H1 (cell line): ENCODE data around the gene SPRYD3. TPM values are rescaled to one million over a fixed set of nuclear protein-coding genes. Genes with fewer than 3 reads are reported as not detected.
"Not testable (repeated sequence)": the region's sequence is repeated elsewhere in the genome, so short reads cannot be mapped to it uniquely, and the experiment has no call there.

ENCODE experiments used
- CTCF ChIA-PET: fragments of 300-600 bp; sonication (Branson Sonifier 250); formaldehyde crosslinking; loops from one replicate; lab custom pipeline; 2021; ENCODE audit not compliant: partially characterized antibody; lab: Charles Lee
- POLR2A ChIA-PET: fragments of 300-600 bp; sonication (Branson Sonifier 250); formaldehyde crosslinking; loops from one replicate; lab custom pipeline; 2021; ENCODE audit warnings: inconsistent platforms; ENCODE audit not compliant: partially characterized antibody; lab: Charles Lee
- DNase-seq, 2 experiments: peaks; one replicate each; pipeline versions ENCODE4 v3.0.0 to v3.0.0-alpha.2; 2010 to 2022; ENCODE audit warnings: low spot score in 2 of 2, low read depth in 1 of 2, mixed read lengths in 1 of 2
- FAIRE-seq: peaks from 2 replicates; lab custom pipeline; 2011; peaks lifted over from hg19 to GRCh38; lab: Jason Lieb, UNC
- H2AFZ ChIP-seq: 2 replicates; pipeline ENCODE4 v1.8.1; 2012; ENCODE audit warnings: low read length, inconsistent platforms
- H2AK5ac ChIP-seq: 2 replicates; pipeline ENCODE4 v1.6.1; 2013; ENCODE audit warnings: low read depth, low read length
- H2BK120ac ChIP-seq: replicated peaks from 2 replicates; pipeline ENCODE3; 2013; ENCODE audit warnings: low read depth, low read length, inconsistent platforms
- H2BK12ac ChIP-seq: 2 replicates; pipeline ENCODE4 v1.6.1; 2013; ENCODE audit warnings: low read depth, low read length
- H2BK15ac ChIP-seq: 2 replicates; pipeline ENCODE4 v1.6.1; 2013; ENCODE audit warnings: low read length
- H2BK20ac ChIP-seq: 2 replicates; pipeline ENCODE4 v1.6.1; 2013; ENCODE audit warnings: low read length
- H2BK5ac ChIP-seq: 2 replicates; pipeline ENCODE4 v1.6.1; 2013; ENCODE audit warnings: low read depth, low read length
- H3K14ac ChIP-seq: 2 replicates; pipeline ENCODE4 v1.6.1; 2013; ENCODE audit warnings: inconsistent platforms; ENCODE audit not compliant: insufficient read length
- H3K18ac ChIP-seq: 2 replicates; pipeline ENCODE4 v1.6.1; 2013; ENCODE audit warnings: low read length; ENCODE audit errors: extremely low read depth
- H3K23ac ChIP-seq: 2 replicates; pipeline ENCODE4 v1.6.1; 2013; ENCODE audit warnings: inconsistent platforms; ENCODE audit not compliant: insufficient read length
- H3K23me2 ChIP-seq: 2 replicates; pipeline ENCODE4 v1.6.1; 2013; ENCODE audit warnings: low read depth, low read length
- H3K27ac ChIP-seq: 2 replicates; pipeline ENCODE4 v1.6.1; 2011; ENCODE audit warnings: low read depth, low read length, inconsistent platforms
- H3K27me3 ChIP-seq, 4 experiments: replicated peaks in 1 of 4; 1 replicate in 1 of 4; 2 replicates in 3 of 4; pipeline versions ENCODE4 v1.6.1 to v1.8.1; 2011 to 2013; ENCODE audit warnings: low read length in 3 of 4, mild to moderate bottlenecking in 3 of 4, inconsistent platforms in 2 of 4, mixed read lengths in 2 of 4, moderate library complexity in 1 of 4; ENCODE audit not compliant: control insufficient read depth in 3 of 4, insufficient read depth in 3 of 4; ENCODE audit errors: extremely low read depth in 1 of 4
- H3K36me3 ChIP-seq, 4 experiments: 2 replicates each; pipeline versions ENCODE4 v1.6.1 to v1.8.1; 2011 to 2013; ENCODE audit warnings: mild to moderate bottlenecking in 4 of 4, low read length in 3 of 4, moderate library complexity in 2 of 4, control low read depth in 1 of 4, inconsistent platforms in 1 of 4; ENCODE audit not compliant: insufficient read depth in 4 of 4, control insufficient read depth in 2 of 4
- H3K4ac ChIP-seq: replicated peaks from 2 replicates; pipeline ENCODE3; 2013; ENCODE audit warnings: low read length, low read depth, mixed read lengths, inconsistent platforms; ENCODE audit not compliant: insufficient read length
- H3K4me1 ChIP-seq, 4 experiments: replicated peaks in 1 of 4; 1 replicate in 1 of 4; 2 replicates in 3 of 4; pipeline versions ENCODE4 v1.6.1 to v1.8.1; 2011 to 2013; ENCODE audit warnings: low read length in 3 of 4, inconsistent platforms in 2 of 4, mixed read lengths in 1 of 4; ENCODE audit not compliant: insufficient read depth in 4 of 4, control insufficient read depth in 3 of 4
- H3K4me2 ChIP-seq, 2 experiments: 2 replicates each; pipeline versions ENCODE4 v1.6.1 to v1.8.1; 2011 to 2013; ENCODE audit warnings: low read depth in 2 of 2, low read length in 2 of 2, control low read depth in 1 of 2, inconsistent platforms in 1 of 2, mild to moderate bottlenecking in 1 of 2; ENCODE audit not compliant: insufficient read depth in 1 of 2
- H3K4me3 ChIP-seq, 4 experiments: fragments of 200-600, 300-600 bp in 1 of 4; sonication (generic), shearing (Covaris generic), sonication (Bioruptor Twin) in 1 of 4; 2 replicates each; pipeline versions ENCODE4 v1.5.1 to v1.8.1; 2011 to 2016; ENCODE audit warnings: low read length in 4 of 4, low read depth in 3 of 4, control low read depth in 2 of 4, inconsistent platforms in 2 of 4, mild to moderate bottlenecking in 2 of 4, mixed read lengths in 1 of 4, moderate library complexity in 1 of 4; ENCODE audit not compliant: insufficient read depth in 2 of 4; ENCODE audit errors: extremely low read depth in 1 of 4
- H3K56ac ChIP-seq: replicated peaks from 2 replicates; pipeline ENCODE3; 2013; ENCODE audit warnings: low read depth, mild to moderate bottlenecking, mixed read lengths, low read length, inconsistent platforms; ENCODE audit not compliant: insufficient read length
- H3K79me1 ChIP-seq: 2 replicates; pipeline ENCODE4 v1.6.1; 2013; ENCODE audit warnings: low read depth, low read length, control low read depth
- H3K79me2 ChIP-seq, 2 experiments: 2 replicates each; pipeline versions ENCODE4 v1.6.1 to v1.8.1; 2012 to 2013; ENCODE audit warnings: low read length in 2 of 2, mild to moderate bottlenecking in 2 of 2, inconsistent platforms in 1 of 2; ENCODE audit not compliant: insufficient read depth in 2 of 2, control insufficient read depth in 1 of 2
- H3K9ac ChIP-seq, 4 experiments: replicated peaks in 1 of 4; 1 replicate in 1 of 4; 2 replicates in 3 of 4; pipeline versions ENCODE4 v1.6.1 to v1.8.1; 2011 to 2013; ENCODE audit warnings: low read depth in 3 of 4, low read length in 3 of 4, control low read depth in 2 of 4, mild to moderate bottlenecking in 2 of 4, moderate library complexity in 2 of 4, inconsistent platforms in 1 of 4; ENCODE audit errors: extremely low read depth in 1 of 4
- H3K9me3 ChIP-seq, 2 experiments: 2 replicates each; pipeline versions ENCODE4 v1.6.1 to v1.8.1; 2012 to 2013; ENCODE audit warnings: mild to moderate bottlenecking in 2 of 2, moderate library complexity in 2 of 2, control low read depth in 1 of 2, inconsistent platforms in 1 of 2, low read depth in 1 of 2, low read length in 1 of 2, mixed read lengths in 1 of 2; ENCODE audit not compliant: insufficient read depth in 2 of 2
- H4K20me1 ChIP-seq, 2 experiments: replicated peaks in 1 of 2; 2 replicates each; pipeline versions ENCODE3 to v1.8.1; 2011 to 2013; ENCODE audit warnings: inconsistent platforms in 2 of 2, low read length in 2 of 2, mild to moderate bottlenecking in 1 of 2; ENCODE audit not compliant: insufficient read depth in 2 of 2, control insufficient read depth in 1 of 2
- H4K5ac ChIP-seq: 2 replicates; pipeline ENCODE4 v1.6.1; 2013; ENCODE audit warnings: low read length, low read depth, mixed read lengths, inconsistent platforms; ENCODE audit not compliant: insufficient read length
- H4K8ac ChIP-seq: 2 replicates; pipeline ENCODE4 v1.8.0; 2013; ENCODE audit warnings: mild to moderate bottlenecking, moderate library complexity, low read length, inconsistent platforms; ENCODE audit not compliant: insufficient read depth; ENCODE audit errors: extremely low read depth
- H4K91ac ChIP-seq: replicated peaks from 2 replicates; pipeline ENCODE3; 2013; ENCODE audit warnings: low read length, mixed read lengths, inconsistent platforms; ENCODE audit not compliant: insufficient read length
- WGBS, 2 experiments: shearing (Covaris generic) in 1 of 2; methylation state at CpG; one replicate each; pipeline versions ENCODE4 v1.1.6 to v1.1.7; 2013 to 2015; ENCODE audit warnings: low lambda C conversion rate in 2 of 2, mixed read lengths in 2 of 2, inconsistent platforms in 1 of 2, low coverage in 1 of 2, missing lambda C conversion rate in 1 of 2; ENCODE audit not compliant: insufficient replicate concordance in 2 of 2, insufficient coverage in 1 of 2, insufficient read length in 1 of 2; ENCODE audit errors: extremely low coverage in 1 of 2, missing lambda C conversion rate in 1 of 2; 5-methylcytosine and 5-hydroxymethylcytosine counted together
- polyA plus RNA-seq, 7 experiments: library from polyadenylated mRNA; depleted of rRNA in 3 of 7; stranded (reverse) in 5 of 7; unstranded in 2 of 7; fragments of >200 nt in 5 of 7; fragments of 200-250 nt in 2 of 7; gene quantifications; 1 replicate in 5 of 7; 2 replicates in 1 of 7; 4 replicates in 1 of 7; pipeline versions ENCODE4 v1.2.1 to v1.2.3, GENCODE V29; 2011 to 2013; ENCODE audit warnings: missing spikeins in 2 of 7, mixed read lengths in 2 of 7
- total RNA-seq: library from RNA; stranded (reverse); fragmentation: NEBNext Ultra II Directional; extraction: Animal tissue kit (Norgen Biotek cat#: 25700); gene quantifications from 2 replicates; pipeline ENCODE4 v1.2.1, GENCODE V29; 2021

SPRYD3 gene
- total and polyA plus RNA-seq, 2 of the 8 experiments (the other 6 are each of a cell fraction or from before 2014, with no cell fraction given) = 6.8 to 8.0 TPM

DNA sequence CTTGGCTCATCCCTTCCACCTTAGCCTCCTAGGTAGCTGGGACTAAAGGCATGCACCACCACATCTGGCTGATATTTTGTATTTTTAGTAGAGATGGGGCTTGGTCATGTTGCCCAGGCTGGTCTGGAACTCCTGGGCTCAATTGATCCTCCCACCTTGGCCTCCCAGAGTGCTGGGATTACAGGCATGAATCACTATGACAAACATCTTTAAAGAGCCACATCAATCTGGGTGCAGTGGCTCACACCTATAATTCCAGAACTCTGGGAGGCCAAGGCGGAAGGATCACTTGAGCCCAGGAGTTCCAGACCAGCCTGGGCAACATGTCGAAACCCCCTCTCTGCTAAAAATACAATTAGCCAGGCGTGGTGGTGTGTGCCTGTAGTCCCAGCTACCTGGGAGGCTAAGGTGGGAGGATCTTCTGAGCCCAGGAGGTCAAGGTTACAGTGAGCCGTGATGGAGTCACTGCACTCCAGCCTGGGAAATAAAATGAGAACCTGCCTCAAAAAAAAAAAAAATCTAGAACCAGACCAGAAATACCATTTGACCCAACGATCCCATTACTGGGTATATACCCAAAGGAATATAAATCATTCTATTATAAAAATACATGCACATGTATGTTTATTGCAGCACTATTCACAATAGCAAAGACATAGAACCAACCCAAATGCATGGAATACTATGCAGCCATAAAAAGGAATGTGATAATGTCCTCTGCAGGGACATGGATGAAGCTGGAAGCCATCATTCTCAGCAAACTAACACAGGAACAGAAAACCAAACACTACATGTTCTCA lies 15.8 kb upstream of the SPRYD3 start:
- H4K8ac ChIP-seq, H3K4me3 ChIP-seq, H3K4ac ChIP-seq, FAIRE-seq, H3K36me3 ChIP-seq, H3K23ac ChIP-seq, DNase-seq, H3K18ac ChIP-seq, H2BK120ac ChIP-seq, H3K56ac ChIP-seq, H4K5ac ChIP-seq, H3K27ac ChIP-seq, H2BK15ac ChIP-seq, H3K9ac ChIP-seq, H2BK20ac ChIP-seq, H3K9me3 ChIP-seq, H3K79me1 ChIP-seq, H3K79me2 ChIP-seq, H2BK5ac ChIP-seq, H4K20me1 ChIP-seq, H2AFZ ChIP-seq, H3K14ac ChIP-seq, H4K91ac ChIP-seq, H3K4me2 ChIP-seq: not testable (repeated sequence)
- 95% methylated on average over 5 of the region's 5 CpGs; no CpG with 5 or more reads in 1 of the 2 experiments for WGBS, 2 experiments
- POLR2A ChIA-PET = interaction anchor here (0.5 to 2.9 kb wide), 5 partner anchors 8 to 187 kb away, joined by 3 to 13 read pairs (median 4); partner anchors contain the start of genes SOAT2 and SPRYD3
- peak overlapping the region; percentile 57; the same call in 1 of the 2 replicates for H2AK5ac ChIP-seq
- CTCF ChIA-PET = interaction anchor here (0.6 to 19.1 kb wide), 6 partner anchors 25 to 214 kb away, joined by 3 to 531 read pairs (median 5); partner anchors contain the start of gene SPRYD3
- H3K23me2 ChIP-seq = peaks cover 28% of the 10 kb centered on the region
- peaks cover 4 to 22% (median 5%) of the 10 kb centered on the region in 4 experiments for H3K4me1 ChIP-seq
- H3K27me3 ChIP-seq = peaks cover 0 to 27% (median 16%) of the 10 kb centered on the region in 4 experiments; a peak in 5 of 7 replicates
- H2BK12ac ChIP-seq = 0 out of 2 replicates have a peak overlapping the region, but pooled peaks have one; percentile 50
